GM12872 (cell line): ENCODE results near the gene AFG3L2.
A peak's percentile ranks its signal among the peaks of the same experiment; 100 is the strongest.

Experiments
- TF ChIP-seq, protein P1 (sequence below): IDR thresholded peaks from 3 replicates; pipeline ENCODE4 v1.5.1; 2011; ENCODE audit warnings: low read depth, mild to moderate bottlenecking, low read length, moderate library complexity; ENCODE audit not compliant: insufficient read depth

AFG3L2 gene

DNA sequence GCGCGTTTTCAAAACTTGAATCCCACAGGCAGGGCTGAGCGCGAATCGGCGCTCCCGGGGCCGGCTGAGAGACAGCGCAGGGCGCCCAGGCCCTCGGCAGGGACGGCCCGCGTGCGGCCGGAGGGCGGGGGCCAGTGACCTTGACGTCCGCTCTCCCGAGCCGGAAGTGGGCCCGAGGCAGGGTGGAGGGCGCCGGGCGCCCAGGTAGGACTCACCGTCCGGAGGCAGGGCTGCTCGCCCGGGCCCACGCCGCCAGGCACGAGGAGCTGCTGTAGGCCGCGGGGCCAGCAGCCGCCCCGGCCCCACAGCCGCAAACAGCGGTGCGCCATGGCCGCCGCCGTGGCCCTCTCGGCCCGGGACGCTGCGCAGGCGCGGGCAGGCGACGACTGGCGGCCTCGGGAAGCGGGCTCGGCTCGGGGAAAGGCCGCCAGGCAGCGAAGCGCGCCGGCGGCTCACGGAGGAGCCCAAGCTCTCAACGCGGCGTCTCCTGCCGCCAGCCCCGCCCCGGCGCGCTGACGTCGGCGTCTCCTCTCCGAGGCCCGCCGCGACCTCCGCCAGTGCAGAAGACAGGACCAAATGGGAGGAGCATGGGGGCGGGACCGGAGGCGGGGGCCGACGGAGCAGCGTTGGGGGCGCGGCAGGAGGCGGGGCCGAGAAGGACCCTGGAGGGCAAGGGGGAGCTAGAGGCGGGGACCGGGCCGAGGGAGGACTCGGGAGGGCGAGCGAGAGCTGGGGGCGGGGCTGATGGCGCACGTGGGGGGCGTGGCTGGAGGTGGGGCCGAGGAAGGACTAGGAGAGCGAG, at the start of gene AFG3L2:
TSS of gene AFG3L2 (minus strand) at position 474 of the 802 bp plus-strand sequence. CDS start at position 329, 145 bp downstream.
- TF ChIP-seq, protein P1, sequence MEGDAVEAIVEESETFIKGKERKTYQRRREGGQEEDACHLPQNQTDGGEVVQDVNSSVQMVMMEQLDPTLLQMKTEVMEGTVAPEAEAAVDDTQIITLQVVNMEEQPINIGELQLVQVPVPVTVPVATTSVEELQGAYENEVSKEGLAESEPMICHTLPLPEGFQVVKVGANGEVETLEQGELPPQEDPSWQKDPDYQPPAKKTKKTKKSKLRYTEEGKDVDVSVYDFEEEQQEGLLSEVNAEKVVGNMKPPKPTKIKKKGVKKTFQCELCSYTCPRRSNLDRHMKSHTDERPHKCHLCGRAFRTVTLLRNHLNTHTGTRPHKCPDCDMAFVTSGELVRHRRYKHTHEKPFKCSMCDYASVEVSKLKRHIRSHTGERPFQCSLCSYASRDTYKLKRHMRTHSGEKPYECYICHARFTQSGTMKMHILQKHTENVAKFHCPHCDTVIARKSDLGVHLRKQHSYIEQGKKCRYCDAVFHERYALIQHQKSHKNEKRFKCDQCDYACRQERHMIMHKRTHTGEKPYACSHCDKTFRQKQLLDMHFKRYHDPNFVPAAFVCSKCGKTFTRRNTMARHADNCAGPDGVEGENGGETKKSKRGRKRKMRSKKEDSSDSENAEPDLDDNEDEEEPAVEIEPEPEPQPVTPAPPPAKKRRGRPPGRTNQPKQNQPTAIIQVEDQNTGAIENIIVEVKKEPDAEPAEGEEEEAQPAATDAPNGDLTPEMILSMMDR: no peak

DNA sequence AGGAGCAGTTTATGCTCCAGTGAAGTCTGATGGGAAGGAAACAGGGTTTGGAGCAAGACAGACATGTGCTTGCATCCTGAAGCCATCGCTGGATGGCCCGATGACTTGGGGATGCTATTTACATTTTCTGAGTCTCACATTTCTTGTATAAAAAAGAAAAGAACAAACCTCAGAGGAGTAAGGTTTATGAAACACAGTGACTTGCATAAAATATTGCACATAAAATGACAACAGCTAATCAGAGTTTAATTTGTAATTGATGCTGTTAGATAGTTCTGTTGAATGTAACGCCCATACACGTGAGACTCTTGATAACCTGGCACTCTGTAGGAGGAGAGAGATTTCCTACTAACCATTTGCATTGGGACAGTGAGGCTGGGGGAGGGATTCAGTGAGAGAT, 47.2 kb upstream of the AFG3L2 start:
- TF ChIP-seq, protein P1: no peak

DNA sequence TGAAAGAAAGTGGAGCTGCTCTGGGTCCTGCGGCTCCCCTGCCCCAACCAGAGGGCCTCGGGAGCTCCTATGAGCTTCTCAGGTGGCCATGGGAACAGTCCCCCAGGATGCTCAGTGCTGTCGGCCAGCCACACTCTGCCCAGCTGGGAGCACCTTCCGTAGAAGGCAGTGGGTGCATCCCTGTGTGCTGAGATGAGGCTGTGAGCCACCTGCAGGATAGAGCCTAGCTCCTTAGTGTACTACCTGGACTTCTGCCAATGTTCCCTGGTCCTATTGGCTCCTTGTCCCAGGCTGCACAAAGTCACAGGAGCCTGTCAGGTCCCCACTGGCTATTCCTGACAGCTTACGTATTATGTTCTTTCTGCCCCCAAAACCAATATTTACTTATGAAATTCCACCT, 46.8 kb upstream of the AFG3L2 start:
- TF ChIP-seq, protein P1: no peak

DNA sequence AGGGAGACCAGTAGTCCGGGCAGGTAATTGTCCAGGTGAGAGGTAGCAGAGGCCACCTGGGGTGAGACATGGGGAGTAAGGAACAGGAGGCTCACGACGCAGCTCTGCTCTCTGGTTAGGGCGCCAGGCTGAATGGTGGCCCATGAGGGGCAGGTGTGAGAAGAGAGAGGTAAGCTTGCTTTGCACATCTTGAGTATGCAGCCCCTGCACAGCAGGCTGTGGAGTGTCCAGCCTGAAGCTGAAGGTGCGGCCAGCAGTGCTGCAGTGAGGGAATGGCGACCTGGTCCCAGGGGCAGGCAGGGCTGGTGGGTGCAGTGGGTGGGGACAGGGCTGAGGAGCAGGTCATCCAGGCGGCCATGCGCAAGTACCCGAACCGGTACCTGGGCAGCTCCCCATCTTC, 46.4 kb upstream of the AFG3L2 start:
- TF ChIP-seq, protein P1: no peak

DNA sequence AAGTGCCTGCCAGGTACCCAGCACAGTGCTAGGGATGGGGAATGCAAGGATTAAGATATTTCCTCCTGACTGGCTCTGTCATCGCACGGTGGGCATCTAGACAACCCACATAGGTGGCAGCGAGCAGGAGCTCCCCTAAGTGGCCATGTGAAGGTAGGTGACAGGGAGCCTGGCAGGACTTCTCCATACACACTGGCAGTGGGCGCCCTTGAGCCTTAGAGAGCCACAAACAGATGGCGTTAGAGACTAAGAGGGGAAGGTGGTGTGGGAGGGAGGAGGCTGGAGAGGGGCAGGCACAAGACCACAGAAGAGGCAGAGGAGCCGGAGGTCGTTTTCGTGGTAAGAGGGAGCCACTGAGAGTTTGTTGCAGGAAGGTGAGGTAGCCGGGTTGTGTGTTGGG, 45.9 kb upstream of the AFG3L2 start:
- TF ChIP-seq, protein P1: peak; percentile 44

DNA sequence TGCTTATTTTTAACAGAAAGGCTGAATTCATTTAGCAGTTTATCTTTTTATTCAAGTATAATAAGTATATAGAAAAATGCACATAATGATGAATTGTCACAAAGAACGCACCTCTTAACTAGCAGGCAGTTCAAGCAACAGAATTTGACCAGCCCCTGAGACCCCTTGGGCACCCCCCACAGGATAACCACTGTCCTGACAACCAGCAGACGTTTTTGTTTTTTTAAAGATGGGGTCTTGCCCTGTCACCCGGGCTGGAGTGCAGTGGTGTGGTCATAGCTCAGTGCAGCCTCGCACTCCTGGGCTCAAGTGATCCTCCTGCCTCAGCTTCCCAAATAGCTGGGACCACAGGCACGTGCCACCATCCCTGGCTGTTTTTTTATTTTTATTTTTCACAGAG, 44.7 kb upstream of the AFG3L2 start:
- TF ChIP-seq, protein P1: no peak

DNA sequence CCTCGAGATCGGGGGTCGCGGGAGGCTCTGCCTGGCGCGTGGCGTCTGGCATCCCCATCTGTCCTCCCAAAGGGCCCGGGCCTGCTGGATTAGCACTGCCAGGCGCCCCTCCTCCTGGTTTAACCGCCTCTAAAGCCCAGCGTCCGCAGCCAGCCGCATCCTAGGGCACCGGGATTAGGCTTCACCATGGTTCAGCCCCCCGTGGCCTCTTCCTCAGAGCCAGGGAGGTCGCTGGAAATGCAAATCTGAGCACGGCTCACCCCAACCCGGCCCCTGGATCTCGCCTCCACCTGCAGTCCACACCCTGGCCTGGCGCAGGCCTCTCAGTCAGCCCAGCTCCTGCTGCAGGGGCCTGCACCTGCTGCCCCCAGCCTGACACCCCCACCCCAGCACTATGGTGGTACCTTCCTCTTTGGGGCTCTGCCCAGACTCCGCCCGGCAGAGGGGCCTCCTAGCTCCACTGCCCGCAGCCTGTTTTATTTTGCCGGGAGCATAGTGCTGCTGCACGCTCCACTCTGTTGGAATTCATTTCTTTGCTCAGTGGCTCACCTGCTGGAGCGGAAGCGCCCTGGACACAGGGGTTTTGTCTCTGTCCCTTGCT, 43.9 kb upstream of the AFG3L2 start:
- TF ChIP-seq, protein P1: no peak
